ENCODE data around the gene NEK7.

DNA sequence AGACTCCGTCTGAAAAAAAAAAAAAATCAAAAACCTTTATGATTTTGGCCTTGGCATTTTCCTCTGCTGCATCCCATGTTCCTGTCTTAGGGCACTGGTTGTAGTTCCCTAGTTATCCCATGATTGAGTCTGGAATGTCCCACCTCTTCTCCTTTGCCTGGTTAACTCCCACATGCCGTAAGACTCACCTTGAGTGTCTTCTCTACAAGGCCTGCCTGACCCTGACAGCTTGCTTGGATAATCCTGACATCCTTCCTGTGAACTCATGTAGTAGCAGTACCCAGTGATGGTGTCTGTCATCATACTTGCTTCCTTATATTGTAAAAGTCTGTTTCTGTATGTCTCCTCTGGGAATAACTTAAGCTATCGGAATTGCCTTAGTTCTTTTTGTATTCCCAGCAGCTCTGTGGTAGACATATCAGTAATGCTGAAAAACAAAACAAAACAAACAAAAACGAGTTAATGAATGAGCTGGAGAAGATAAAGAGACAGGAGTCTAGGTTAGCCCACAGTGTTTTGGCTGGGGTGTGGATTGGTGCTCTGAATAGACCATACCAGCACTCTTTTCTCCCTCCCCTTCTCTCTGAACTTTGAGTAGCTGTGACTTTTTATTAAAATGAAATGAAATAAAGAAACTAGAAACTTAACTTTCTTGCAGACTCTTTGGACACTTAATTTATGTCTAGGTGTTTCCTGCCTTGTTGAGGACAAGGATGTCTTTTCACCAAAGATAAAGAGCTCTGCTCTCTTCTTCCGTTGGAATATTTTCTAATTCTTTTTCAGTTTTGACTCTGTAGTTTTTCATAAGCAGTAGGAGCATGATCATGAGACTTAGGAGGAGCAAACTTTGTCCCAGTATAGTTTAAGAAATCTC lies 15.1 kb downstream of the NEK7 start:
- TF ChIP-seq CTCF (optimal IDR thresholded peaks at IDR 0.05 in 1 of 3, IDR thresholded peaks at IDR 0.05 in 1 of 3, conservative IDR thresholded peaks at IDR 0.05 in 1 of 3; ENCODE audit: extremely low read depth in 1 of 3, insufficient read depth in 2 of 3, low read length in 3 of 3) (no peak), EZH2 (IDR thresholded peaks at IDR 0.05; ENCODE audit: low read length) (no peak)

Measured in keratinocyte (primary cell).